Naive thymus-derived CD8-positive, alpha-beta T cell (primary cell): Measurements from ENCODE around the gene TBCEL. TPM values are rescaled to one million over a fixed set of nuclear protein-coding genes. Genes with fewer than 3 reads are reported as not detected.

Experiments
- polyA plus RNA-seq, 3 donors: library from polyadenylated mRNA; unstranded; fragments of 300-500 nt; fragmentation: Illumina TruSeq; gene quantifications; one replicate each; pipeline ENCODE4 v1.2.3, GENCODE V29; 2021
- total RNA-seq, 8 experiments: library from RNA in 2 of 8; stranded (reverse) in 2 of 8; gene quantifications; one replicate each; pipeline ENCODE4 v1.2.3 and lab custom pipeline; 2021 to 2026

TBCEL gene
- total and polyA plus RNA-seq, 5 experiments from 2014 or later = 2.2 to 29.2 (median 4.5) TPM

Other genes starting within 250 kb of the TBCEL start
- gene TECTA, start 77.1 kb downstream of the TBCEL start, total RNA-seq = under 1 TPM; 0.57 to 0.58 TPM
- gene TECTA, start 77.1 kb downstream of the TBCEL start, polyA plus RNA-seq = under 1 TPM in 1 of 3 donors, not detected in 2; 0.31 TPM